Mesendoderm (in vitro differentiated cells): ENCODE results near the gene SH3BP5.

Experiments
- DNase-seq: peaks from one replicate; pipeline ENCODE4 v3.0.0; 2013
- H2AK5ac ChIP-seq: 2 replicates; pipeline ENCODE4 v1.6.1; 2013; ENCODE audit warnings: low read length, inconsistent platforms
- H2BK120ac ChIP-seq: 2 replicates; pipeline ENCODE4 v1.6.1; 2013; ENCODE audit warnings: low read depth, mild to moderate bottlenecking, low read length, moderate library complexity, mixed read lengths
- H2BK15ac ChIP-seq: replicated peaks from 2 replicates; pipeline ENCODE4 v1.6.1; 2013; ENCODE audit warnings: low read depth, mild to moderate bottlenecking, moderate library complexity
- H2BK5ac ChIP-seq: 2 replicates; pipeline ENCODE4 v1.6.1; 2013; ENCODE audit warnings: low read length, inconsistent platforms
- H3K18ac ChIP-seq: 2 replicates; pipeline ENCODE4 v1.6.1; 2013; ENCODE audit warnings: mild to moderate bottlenecking, low read length, mixed read lengths
- H3K23ac ChIP-seq: one replicate; pipeline ENCODE4 v1.6.1; 2013; ENCODE audit warnings: low read length
- H3K27ac ChIP-seq: 2 replicates; pipeline ENCODE4 v1.5.1; 2013; ENCODE audit warnings: low read depth, mild to moderate bottlenecking, inconsistent platforms, low read length, moderate library complexity
- H3K27me3 ChIP-seq: 2 replicates; pipeline ENCODE4 v1.6.1; 2013; ENCODE audit warnings: low read length, control low read depth, mild to moderate bottlenecking, inconsistent platforms; ENCODE audit not compliant: insufficient read depth, poor library complexity
- H3K36me3 ChIP-seq: 2 replicates; pipeline ENCODE4 v1.6.1; 2013; ENCODE audit warnings: low read length, inconsistent platforms; ENCODE audit not compliant: control insufficient read depth, insufficient read depth
- H3K4ac ChIP-seq: one replicate; pipeline ENCODE4 v1.6.1; 2013; ENCODE audit warnings: low read depth, mild to moderate bottlenecking, low read length, moderate library complexity
- H3K4me1 ChIP-seq: 2 replicates; pipeline ENCODE4 v1.6.1; 2013; ENCODE audit warnings: low read depth, low read length, inconsistent platforms; ENCODE audit not compliant: control insufficient read depth
- H3K4me2 ChIP-seq: 2 replicates; pipeline ENCODE4 v1.6.1; 2013; ENCODE audit warnings: low read length
- H3K4me3 ChIP-seq: 2 replicates; pipeline ENCODE4 v1.5.1; 2013; ENCODE audit warnings: mild to moderate bottlenecking, low read length
- H3K56ac ChIP-seq: one replicate; pipeline ENCODE4 v1.6.1; 2013; ENCODE audit warnings: low read length
- H3K79me1 ChIP-seq: 2 replicates; pipeline ENCODE4 v1.6.1; 2013; ENCODE audit warnings: low read length, inconsistent platforms
- H3K79me2 ChIP-seq: 2 replicates; pipeline ENCODE4 v1.6.1; 2013; ENCODE audit warnings: mild to moderate bottlenecking, low read length; ENCODE audit not compliant: control insufficient read depth, insufficient read depth
- H3K9ac ChIP-seq: 2 replicates; pipeline ENCODE4 v1.6.1; 2013; ENCODE audit warnings: low read length, inconsistent platforms
- H4K5ac ChIP-seq: one replicate; pipeline ENCODE4 v1.6.1; 2013; ENCODE audit warnings: low read length
- H4K8ac ChIP-seq: one replicate; pipeline ENCODE4 v1.6.1; 2013; ENCODE audit warnings: low read depth, mild to moderate bottlenecking, control low read depth, low read length, moderate library complexity
- WGBS: extraction: QIAGEN DNeasy Blood & Tissue Kit; methylation state at CpG from one replicate; pipeline ENCODE4 v1.1.7; 2013; ENCODE audit warnings: low lambda C conversion rate, missing lambda C conversion rate; ENCODE audit not compliant: insufficient coverage; ENCODE audit errors: extremely low coverage; 5-methylcytosine and 5-hydroxymethylcytosine counted together

SH3BP5 gene

DNA sequence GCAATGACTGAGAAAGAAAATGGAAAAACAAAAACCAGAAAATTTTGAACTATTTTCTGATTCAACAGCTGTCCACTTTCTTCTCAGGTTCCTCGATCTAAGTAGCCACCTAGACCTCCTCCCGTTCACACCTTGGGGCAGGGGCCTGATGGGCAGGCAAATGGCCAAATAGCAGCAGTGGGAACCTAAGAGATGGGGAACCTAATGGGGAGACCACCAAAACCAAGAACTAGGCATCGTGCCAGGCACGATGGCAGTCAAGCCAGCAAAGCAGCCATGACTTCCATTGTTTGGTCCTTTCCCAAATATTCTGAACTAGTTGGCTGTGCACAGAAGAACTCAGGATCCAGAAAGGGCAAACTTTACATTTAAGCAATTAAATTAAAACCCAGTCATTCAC, 69.3 kb downstream of the SH3BP5 start:
- no peak overlapping the region for H4K5ac ChIP-seq
- no peak overlapping the region for H2BK5ac ChIP-seq
- no peak overlapping the region for H3K4me2 ChIP-seq
- H3K79me1 ChIP-seq = no peaks in the 10 kb centered on the region
- DNase-seq = no peak
- H3K4me3 ChIP-seq = no peak overlapping the region
- no peaks in the 10 kb centered on the region for H3K36me3 ChIP-seq
- H3K23ac ChIP-seq = no peak overlapping the region
- H3K18ac ChIP-seq = no peak overlapping the region
- H3K27ac ChIP-seq = no peak overlapping the region
- no peak overlapping the region for H2BK120ac ChIP-seq
- H3K56ac ChIP-seq = no peak overlapping the region
- H3K27me3 ChIP-seq = no peaks in the 10 kb centered on the region
- peaks cover 2% of the 10 kb centered on the region for H3K4me1 ChIP-seq
- WGBS = no CpG with 5 or more reads among the region's 4 CpGs
- no peak overlapping the region for H3K4ac ChIP-seq
- H3K79me2 ChIP-seq = no peaks in the 10 kb centered on the region
- no peak overlapping the region for H2BK15ac ChIP-seq
- no peak overlapping the region for H4K8ac ChIP-seq
- H2AK5ac ChIP-seq = no peak overlapping the region
- no peak overlapping the region for H3K9ac ChIP-seq

DNA sequence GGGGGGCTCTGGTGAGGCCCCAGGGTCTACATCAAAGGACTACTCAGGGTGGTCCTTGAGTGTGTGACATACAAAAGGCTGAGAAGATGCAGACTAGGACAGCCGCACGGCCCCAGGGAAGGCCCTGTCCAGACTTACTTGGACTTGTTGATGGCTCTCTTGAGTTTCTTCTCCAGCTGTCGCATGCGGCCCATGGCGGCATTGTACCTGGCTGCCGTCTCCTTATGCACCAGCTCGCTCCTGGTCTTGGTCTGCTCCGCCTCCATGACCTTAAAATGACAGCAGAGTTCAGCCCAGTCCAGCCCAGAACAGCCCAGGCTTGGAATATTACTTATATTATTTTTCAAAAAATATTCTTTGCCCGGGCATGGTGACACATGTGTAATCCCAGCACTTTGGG, 70.4 kb downstream of the SH3BP5 start:
- no peak overlapping the region for H3K4me2 ChIP-seq
- no peak overlapping the region for H3K27ac ChIP-seq
- H3K9ac ChIP-seq = no peak overlapping the region
- no peak overlapping the region for H2BK120ac ChIP-seq
- H2BK5ac ChIP-seq = no peak overlapping the region
- H3K18ac ChIP-seq = no peak overlapping the region
- H3K27me3 ChIP-seq = no peaks in the 10 kb centered on the region
- no peak overlapping the region for H2BK15ac ChIP-seq
- H3K4me3 ChIP-seq = no peak overlapping the region
- no peak for DNase-seq
- WGBS = no CpG with 5 or more reads among the region's 9 CpGs
- no peak overlapping the region for H2AK5ac ChIP-seq
- H4K5ac ChIP-seq = no peak overlapping the region
- peaks cover under 1% of the 10 kb centered on the region for H3K36me3 ChIP-seq
- H3K4me1 ChIP-seq = peaks cover 2% of the 10 kb centered on the region
- no peaks in the 10 kb centered on the region for H3K79me2 ChIP-seq
- H4K8ac ChIP-seq = no peak overlapping the region
- H3K56ac ChIP-seq = no peak overlapping the region
- no peak overlapping the region for H3K23ac ChIP-seq
- H3K4ac ChIP-seq = no peak overlapping the region
- H3K79me1 ChIP-seq = no peaks in the 10 kb centered on the region

GRCh38 chr3:15261274-15261673, 71.1 kb downstream of the SH3BP5 start:
- no peak overlapping the region for H2BK5ac ChIP-seq
- no peak overlapping the region for H3K4ac ChIP-seq
- H3K4me1 ChIP-seq = no peaks in the 10 kb centered on the region
- DNase-seq = no peak
- H2AK5ac ChIP-seq = no peak overlapping the region
- no peak overlapping the region for H3K27ac ChIP-seq
- H3K4me3 ChIP-seq = no peak overlapping the region
- no peaks in the 10 kb centered on the region for H3K79me1 ChIP-seq
- H3K4me2 ChIP-seq = no peak overlapping the region
- no peak overlapping the region for H4K8ac ChIP-seq
- H3K23ac ChIP-seq = no peak overlapping the region
- no peak overlapping the region for H2BK15ac ChIP-seq
- H2BK120ac ChIP-seq = no peak overlapping the region
- no peak overlapping the region for H3K18ac ChIP-seq
- H3K27me3 ChIP-seq = no peaks in the 10 kb centered on the region
- H3K79me2 ChIP-seq = no peaks in the 10 kb centered on the region
- H3K9ac ChIP-seq = no peak overlapping the region
- H4K5ac ChIP-seq = no peak overlapping the region
- peaks cover 5% of the 10 kb centered on the region for H3K36me3 ChIP-seq
- no peak overlapping the region for H3K56ac ChIP-seq

DNA sequence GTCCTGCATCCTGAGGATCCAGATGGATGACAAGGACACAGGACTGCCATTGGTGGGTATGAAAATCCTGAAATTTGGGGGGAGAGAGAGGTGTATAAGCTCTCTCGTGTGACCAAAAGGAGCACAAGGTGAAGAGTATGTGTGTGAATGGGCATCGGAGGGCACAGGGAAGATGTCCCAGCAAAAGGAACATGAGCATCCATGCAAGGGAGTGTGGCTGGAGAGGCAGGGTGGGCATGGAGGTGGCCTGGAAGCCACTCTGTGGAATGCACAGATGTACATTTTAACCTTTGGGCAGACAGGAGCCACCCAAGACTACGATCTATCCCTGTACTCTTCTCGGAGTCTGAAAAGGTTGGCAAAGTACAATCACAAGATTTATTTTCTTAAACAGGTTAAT, 71.9 kb downstream of the SH3BP5 start:
- Histone ChIP-seq H3K4me2 (no peak overlapping the region), H3K4me3 (no peak overlapping the region), H4K5ac (no peak overlapping the region), H3K23ac (no peak overlapping the region), H3K36me3 (peaks cover 5% of the 10 kb centered on the region), H3K27ac (no peak overlapping the region), H3K9ac (no peak overlapping the region), H3K56ac (no peak overlapping the region), H3K4ac (no peak overlapping the region), H3K27me3 (no peaks in the 10 kb centered on the region), H3K18ac (no peak overlapping the region), H3K79me1 (no peaks in the 10 kb centered on the region), H3K4me1 (no peaks in the 10 kb centered on the region), H2BK15ac (no peak overlapping the region), H3K79me2 (no peaks in the 10 kb centered on the region), H4K8ac (no peak overlapping the region), H2BK5ac (no peak overlapping the region), H2AK5ac (no peak overlapping the region), H2BK120ac (no peak overlapping the region)
- DNase-seq = no peak
- WGBS = no CpG with 5 or more reads among the region's 4 CpGs

DNA sequence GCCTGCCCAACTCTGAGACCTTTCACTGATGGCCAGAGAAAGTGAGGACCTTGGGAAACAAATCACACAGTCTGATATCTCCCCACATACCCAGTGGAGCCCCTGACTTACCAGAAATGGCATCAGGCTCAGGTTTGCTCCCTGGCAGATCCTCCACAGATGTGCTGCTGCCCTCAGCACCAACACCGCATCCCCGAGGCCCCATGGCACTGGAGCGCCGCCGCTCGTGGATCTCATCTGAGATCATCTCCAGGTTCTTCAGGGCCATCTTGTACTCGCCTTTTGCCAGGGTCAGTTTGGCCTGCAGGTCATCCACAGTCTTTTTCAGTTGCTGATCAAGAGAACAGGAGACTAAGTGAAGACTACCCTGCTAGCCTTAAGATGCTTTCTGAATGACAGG, 73.7 kb downstream of the SH3BP5 start:
- H3K9ac ChIP-seq = no peak overlapping the region
- no peak overlapping the region for H2AK5ac ChIP-seq
- H3K4me2 ChIP-seq = no peak overlapping the region
- no peak overlapping the region for H3K18ac ChIP-seq
- H3K4ac ChIP-seq = no peak overlapping the region
- no peak overlapping the region for H2BK120ac ChIP-seq
- no peaks in the 10 kb centered on the region for H3K27me3 ChIP-seq
- H2BK15ac ChIP-seq = no peak overlapping the region
- H3K56ac ChIP-seq = no peak overlapping the region
- H4K5ac ChIP-seq = no peak overlapping the region
- H3K27ac ChIP-seq = no peak overlapping the region
- H3K23ac ChIP-seq = no peak overlapping the region
- no CpG with 5 or more reads among the region's 7 CpGs for WGBS
- no peaks in the 10 kb centered on the region for H3K79me2 ChIP-seq
- H3K79me1 ChIP-seq = no peaks in the 10 kb centered on the region
- H3K4me1 ChIP-seq = no peaks in the 10 kb centered on the region
- H4K8ac ChIP-seq = no peak overlapping the region
- no peak for DNase-seq
- no peak overlapping the region for H3K4me3 ChIP-seq
- H3K36me3 ChIP-seq = peaks cover 5% of the 10 kb centered on the region
- H2BK5ac ChIP-seq = no peak overlapping the region

DNA sequence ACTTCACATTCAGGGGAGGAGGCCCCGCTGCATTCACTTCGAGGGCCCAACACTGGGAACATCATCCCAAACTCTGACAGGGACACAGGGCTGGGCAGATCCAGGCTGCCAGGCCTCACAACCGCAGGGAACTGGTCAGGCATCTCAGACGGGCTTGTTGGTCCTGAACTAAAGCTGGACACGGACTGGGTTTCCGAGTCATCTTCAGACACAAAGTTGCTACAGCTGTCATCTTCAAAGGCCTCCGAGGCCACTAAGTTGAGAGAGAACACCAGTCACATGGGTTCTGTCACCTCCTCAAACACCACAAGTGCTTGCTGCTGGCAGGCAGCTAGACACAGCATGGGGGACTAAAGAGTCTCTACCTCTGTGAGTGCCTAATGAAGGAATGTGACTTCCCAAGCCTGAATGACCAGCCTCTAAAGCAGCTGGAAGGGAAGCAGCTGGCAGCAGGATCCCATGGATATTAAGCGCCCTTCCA, 75.5 kb downstream of the SH3BP5 start:
- Histone ChIP-seq H3K9ac (no peak overlapping the region), H3K79me1 (no peaks in the 10 kb centered on the region), H3K4ac (no peak overlapping the region), H3K36me3 (peaks cover 5% of the 10 kb centered on the region), H4K8ac (no peak overlapping the region), H2BK5ac (no peak overlapping the region), H3K79me2 (no peaks in the 10 kb centered on the region), H3K27ac (no peak overlapping the region), H2BK120ac (no peak overlapping the region), H3K4me2 (no peak overlapping the region), H3K27me3 (no peaks in the 10 kb centered on the region), H3K18ac (no peak overlapping the region), H2AK5ac (no peak overlapping the region), H3K56ac (no peak overlapping the region), H3K4me1 (no peaks in the 10 kb centered on the region), H3K4me3 (no peak overlapping the region), H2BK15ac (no peak overlapping the region), H4K5ac (no peak overlapping the region), H3K23ac (no peak overlapping the region)
- no CpG with 5 or more reads among the region's 8 CpGs for WGBS
- no peak for DNase-seq
